GM21367 (cell line): ENCODE measurements around the gene S1PR1.
A peak's percentile ranks its signal among the peaks of the same experiment; 100 is the strongest.
"Not testable (repeated sequence)": the region's sequence is repeated elsewhere in the genome, so short reads cannot be mapped to it uniquely, and the experiment has no call there.

ENCODE experiments used
- ATAC-seq: cut with Tn5 transposase; IDR thresholded peaks from one replicate; pipeline ENCODE4 v1.9.1; 2021; ENCODE audit not compliant: unreplicated experiment

S1PR1 gene

DNA sequence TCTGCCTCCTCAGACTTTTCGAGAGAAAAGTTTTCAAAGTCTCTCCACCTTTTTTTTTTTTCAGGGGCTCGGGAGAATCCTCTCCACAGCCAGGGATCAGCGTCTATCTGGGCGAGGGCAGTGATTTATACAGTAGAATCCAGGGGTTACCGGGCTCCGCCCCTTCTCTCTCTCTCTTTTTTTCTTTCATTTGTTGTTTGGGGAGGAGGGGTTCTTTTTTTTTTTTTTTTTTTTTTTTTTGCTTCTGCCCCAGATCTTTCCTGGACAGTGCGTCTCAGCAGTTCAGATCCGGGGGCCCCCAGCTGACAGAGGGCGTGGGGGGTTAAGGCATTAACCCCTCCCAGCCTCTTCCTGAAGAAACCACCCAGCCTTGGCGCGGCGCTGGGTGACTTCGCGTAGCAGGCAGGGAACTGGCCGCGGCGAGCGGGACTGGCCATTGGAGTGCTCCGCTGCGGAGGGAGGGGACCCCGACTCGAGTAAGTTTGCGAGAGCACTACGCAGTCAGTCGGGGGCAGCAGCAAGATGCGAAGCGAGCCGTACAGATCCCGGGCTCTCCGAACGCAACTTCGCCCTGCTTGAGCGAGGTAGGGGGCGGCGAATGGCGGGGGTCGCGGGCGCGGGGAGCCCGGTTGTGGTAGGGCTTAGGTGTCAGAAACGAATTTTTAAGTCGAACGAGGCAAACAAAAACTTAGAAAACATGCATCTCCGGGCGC lies at the start of gene S1PR1:
Gene S1PR1, plus strand, starts transcription at position 504 of the 713 bp plus-strand sequence. CDS start 1,966 bp downstream, outside the sequence.
- ATAC-seq: peak; percentile 13

DNA sequence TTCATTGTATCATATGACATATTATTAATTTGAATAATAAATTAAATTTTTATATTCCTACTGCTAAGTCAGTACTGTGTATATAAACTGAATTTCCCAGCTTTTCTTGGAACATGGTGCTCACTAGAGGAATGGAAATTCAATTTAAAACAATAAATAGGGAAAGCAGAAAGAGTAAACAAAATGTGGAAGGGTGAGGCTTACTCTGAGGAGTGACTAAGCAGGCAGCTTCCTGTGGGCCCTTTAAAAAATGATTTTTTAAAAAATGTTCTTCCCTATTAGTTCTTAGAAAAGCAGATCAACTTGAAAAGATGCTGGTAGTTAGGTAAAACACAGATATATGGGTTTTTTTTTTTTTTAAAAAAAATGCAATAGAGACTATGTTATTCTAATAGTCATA lies 49.5 kb upstream of the S1PR1 start:
- no peak for ATAC-seq

GRCh38 chr1:101188331-101188730 lies 48.5 kb upstream of the S1PR1 start:
- no peak for ATAC-seq

DNA sequence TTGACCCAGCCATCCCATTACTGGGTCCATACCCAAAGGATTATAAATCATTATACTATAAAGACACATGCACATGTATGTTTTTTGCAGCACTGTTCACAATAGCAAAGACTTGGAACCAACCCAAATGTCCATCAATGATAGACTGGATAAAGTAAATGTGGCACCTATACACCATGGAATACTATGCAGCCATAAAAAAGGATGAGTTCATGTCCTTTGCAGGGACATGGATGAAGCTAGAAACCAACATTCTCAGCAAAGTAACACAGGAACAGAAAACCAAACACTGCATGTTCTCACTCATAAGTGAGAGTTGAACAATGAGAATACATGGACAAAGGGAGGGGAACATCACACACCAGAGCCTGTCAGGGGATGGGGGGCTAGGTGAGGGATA lies 47.9 kb upstream of the S1PR1 start:
- not testable (repeated sequence) for ATAC-seq

DNA sequence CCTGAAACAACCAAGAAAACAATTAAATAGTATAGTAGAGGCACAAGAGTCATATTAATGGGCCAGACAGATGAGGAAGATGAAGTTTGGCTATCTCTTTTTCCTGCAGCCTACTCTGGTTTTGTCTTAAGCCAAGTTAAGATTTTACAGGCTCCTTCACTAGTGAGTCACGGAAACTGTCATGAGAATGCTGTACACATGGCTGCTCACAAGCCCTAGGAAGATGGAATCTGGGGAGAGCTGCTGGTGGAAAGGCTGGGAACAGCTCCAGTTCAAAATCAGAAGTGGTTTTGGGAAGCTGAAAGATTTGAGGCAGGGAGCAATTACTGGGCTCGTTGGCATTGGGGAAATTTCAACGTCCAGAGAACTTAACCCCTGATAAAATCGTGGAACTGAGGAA lies 46.4 kb upstream of the S1PR1 start:
- no peak for ATAC-seq

GRCh38 chr1:101191049-101191448 lies 45.8 kb upstream of the S1PR1 start:
- no peak for ATAC-seq

- ATAC-seq: no peak
Observed at GRCh38 chr1:101193733-101194169, 43.1 kb upstream of the S1PR1 start.

DNA sequence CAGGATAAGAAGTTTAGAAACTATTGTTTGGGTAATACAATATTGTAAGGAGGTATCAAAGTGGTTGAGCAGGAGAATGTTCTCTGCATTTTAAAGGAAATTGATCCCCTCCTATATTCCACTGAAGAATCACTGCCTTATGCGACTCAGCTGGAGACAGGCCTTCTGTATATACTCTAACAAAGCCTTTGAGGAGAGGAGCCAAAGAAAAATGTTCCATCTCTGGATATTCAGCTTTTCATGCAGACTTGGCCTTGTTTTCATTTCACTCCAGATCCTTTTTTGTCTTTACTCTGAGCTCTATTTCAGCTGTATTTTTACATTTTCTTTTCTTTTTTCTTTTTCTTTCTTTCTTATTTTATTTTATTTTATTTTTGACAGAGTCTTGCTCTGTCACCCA lies 42.1 kb upstream of the S1PR1 start:
- no peak for ATAC-seq

DNA sequence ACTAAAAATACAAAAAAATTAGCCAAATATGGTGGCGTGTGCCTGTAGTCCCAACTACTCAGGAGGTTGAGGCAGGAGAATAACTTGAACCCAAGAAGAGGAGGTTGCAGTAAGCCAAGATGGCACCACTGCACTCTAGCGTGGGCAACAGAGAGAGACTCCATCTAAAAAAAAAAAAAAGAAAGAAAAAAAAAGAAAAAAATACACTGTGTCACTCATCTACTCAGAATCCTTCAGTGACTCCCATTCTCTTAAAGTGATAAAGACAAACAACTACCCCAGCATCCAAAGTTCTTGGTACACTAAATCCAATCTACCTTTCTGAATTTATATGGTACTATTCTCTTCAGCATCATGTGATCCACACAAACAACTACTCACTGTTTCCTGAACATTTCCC lies 40.2 kb upstream of the S1PR1 start:
- ATAC-seq: no peak

DNA sequence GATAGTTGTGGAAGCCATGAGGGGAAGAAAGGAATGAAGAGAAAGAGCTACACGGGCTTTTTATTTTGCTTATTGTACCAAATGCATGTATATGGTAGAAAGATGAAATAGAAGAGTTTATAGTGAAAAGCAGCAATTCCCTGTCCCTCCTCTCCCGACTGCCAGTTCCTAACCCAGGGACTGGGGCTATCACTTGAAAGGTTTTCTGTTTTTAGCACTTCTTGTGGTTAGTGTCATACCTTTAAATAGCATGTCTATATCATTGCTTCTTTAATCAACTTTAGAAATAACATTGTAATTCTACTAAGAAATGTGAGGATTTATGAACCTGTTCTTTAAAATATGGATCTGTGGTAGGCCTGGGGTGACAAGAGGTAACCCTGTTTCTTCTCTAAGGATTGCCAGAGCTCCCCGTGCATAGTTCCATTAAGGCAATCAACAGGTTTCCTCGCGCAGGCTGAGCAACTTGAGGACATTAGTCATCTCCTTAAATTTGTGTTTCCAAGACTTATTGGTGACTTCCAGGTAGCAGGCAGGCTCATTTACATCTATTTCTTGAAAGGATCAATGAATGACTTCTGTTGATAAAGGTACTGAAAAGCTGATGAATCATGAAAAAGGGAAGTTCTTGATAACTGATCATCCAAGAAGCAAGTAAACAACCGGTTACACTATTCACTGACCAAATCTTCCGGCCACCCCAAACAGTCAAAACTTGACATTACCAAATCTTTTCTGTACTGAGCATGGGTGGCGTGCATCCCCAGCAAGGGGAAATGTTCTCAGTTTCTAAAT lies 37.8 kb upstream of the S1PR1 start:
- peak; percentile 99 for ATAC-seq

GRCh38 chr1:101199637-101199982 lies 37.2 kb upstream of the S1PR1 start:
- ATAC-seq: no peak

- ATAC-seq: no peak
Observed at GRCh38 chr1:101200513-101200912, 36.3 kb upstream of the S1PR1 start.

- no peak for ATAC-seq
Observed at GRCh38 chr1:101203820-101204540, 32.8 kb upstream of the S1PR1 start.

DNA sequence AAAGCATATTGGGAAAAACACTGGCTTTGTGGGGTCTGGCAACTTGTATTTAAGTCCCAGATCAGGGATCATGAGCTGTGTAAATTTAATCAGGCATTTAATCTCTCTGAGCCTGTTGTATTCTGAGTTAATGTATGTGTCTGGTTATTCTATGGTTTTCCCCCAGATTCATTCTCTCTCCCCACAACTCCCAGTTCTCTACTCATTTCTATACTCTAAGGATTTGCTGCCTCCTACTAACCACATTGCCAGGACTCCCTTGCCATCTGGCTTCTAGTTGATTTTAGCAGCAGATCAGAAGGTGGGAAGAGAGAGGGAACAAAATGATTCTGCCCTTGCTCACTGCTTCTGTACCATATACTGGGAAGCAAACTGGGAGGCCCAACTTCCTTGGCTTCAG lies 31.4 kb upstream of the S1PR1 start:
- no peak for ATAC-seq

- not testable (repeated sequence) for ATAC-seq
Observed at GRCh38 chr1:101206139-101206538, 30.7 kb upstream of the S1PR1 start.

DNA sequence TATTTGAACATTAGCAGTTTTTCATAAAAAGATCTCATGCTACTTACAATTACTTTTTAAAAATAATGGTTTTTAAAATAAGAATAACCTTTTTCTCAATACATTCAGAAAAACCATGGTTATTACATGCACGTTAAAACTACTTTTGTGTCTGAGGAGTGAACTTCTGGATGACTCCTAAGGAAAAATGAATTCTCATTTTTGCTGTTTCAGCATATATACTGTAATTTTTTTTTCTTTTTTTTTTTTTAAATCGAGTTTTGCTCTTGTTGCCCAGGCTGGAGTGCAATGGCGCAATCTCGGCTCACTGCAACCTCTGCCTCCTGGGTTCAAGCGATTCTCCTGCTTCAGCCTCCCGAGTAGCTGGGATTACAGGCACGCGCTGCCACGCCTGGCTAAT lies 29.5 kb upstream of the S1PR1 start:
- ATAC-seq: not testable (repeated sequence)

DNA sequence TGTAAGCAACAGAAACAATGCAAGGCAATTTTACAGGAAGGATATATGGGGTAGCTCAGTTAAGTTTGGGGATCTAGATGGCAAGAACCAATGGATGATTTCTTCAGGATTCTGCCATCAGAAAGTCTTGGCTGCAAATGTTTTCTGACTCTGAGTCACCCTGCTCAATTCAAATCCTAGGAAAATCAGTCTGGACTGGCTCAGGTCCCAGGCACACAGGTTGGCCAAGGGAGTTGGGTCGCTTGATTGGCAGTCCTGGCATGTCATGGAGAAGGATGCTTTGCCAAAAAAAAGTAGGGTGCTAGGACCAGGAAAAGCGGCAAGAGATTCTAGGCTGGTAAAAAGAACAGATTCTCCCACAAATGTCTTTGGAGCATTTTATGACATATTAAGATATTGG lies 28.9 kb upstream of the S1PR1 start:
- no peak for ATAC-seq

- no peak for ATAC-seq
Observed at GRCh38 chr1:101215363-101216011, 21.3 kb upstream of the S1PR1 start.

GRCh38 chr1:101216623-101217022 lies 20.2 kb upstream of the S1PR1 start:
- no peak for ATAC-seq

GRCh38 chr1:101217148-101217547 lies 19.7 kb upstream of the S1PR1 start:
- no peak for ATAC-seq

DNA sequence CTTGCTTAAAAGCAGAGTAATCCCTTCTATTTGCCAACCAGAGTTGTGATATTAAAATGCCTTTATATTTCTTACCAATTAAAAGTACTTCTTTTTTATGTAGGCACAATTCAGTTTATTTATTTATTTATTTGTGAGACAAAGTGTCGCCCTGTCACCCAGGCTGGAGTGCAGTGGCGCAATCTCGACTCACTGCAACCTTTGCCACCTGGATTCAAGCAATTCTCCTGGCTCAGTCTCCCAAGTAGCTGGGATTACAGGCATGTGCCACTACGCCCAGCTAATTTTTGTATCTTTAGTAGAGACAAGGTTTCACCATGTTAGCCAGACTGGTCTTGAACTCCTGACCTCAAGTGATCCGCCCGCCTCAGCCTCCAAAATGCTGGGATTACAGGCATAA lies 17.9 kb upstream of the S1PR1 start:
- ATAC-seq: not testable (repeated sequence)
